Stomach (tissue), 9 donors: ENCODE data around the gene PDE8A. TPM values are rescaled to one million over a fixed set of nuclear protein-coding genes. Genes with fewer than 3 reads are reported as not detected.

Experiments used
- DNase-seq, 2 donors: peaks; one replicate each; pipeline versions ENCODE4 v3.0.0 to v3.0.0-alpha.2; 2013 to 2019
- H3K27ac ChIP-seq, 5 donors: fragments of 200-600 bp in 4 of 5; sonication (generic) in 4 of 5; one replicate each; pipeline ENCODE4 v1.5.1; 2013 to 2019; ENCODE audit warnings: mild to moderate bottlenecking in 1 of 5, moderate library complexity in 1 of 5
- H3K27me3 ChIP-seq, 3 donors: fragments of 200-600 bp; sonication (generic); one replicate each; pipeline ENCODE4 v1.5.1; 2017 to 2019; ENCODE audit warnings: mixed run types in 1 of 3
- H3K36me3 ChIP-seq, 4 donors: fragments of 200-600 bp; sonication (generic); 1 replicate in 3 of 4; 2 replicates in 1 of 4; pipeline ENCODE4 v1.5.1; 2016 to 2019
- H3K4me1 ChIP-seq, 4 donors: fragments of 200-600 bp; sonication (generic); one replicate each; pipeline ENCODE4 v1.5.1; 2016 to 2019
- H3K4me3 ChIP-seq, 4 donors: fragments of 200-600 bp; sonication (generic) in 3 of 4; one replicate each; pipeline ENCODE4 v1.5.1; 2016 to 2019; ENCODE audit warnings: mild to moderate bottlenecking in 1 of 4
- H3K9me3 ChIP-seq, 4 donors: fragments of 200-600 bp; sonication (generic); one replicate each; pipeline ENCODE4 v1.5.1; 2016 to 2019
- CTCF ChIP-seq, 7 experiments: fragments of 450-650 bp in 4 of 7; fragments of 200-600 bp in 3 of 7; sonication (generic) in 3 of 7; IDR thresholded peaks; one replicate each; pipeline ENCODE4 v1.5.1; 2016 to 2019; ENCODE audit warnings: antibody characterized with exemption in 7 of 7, control low read depth in 2 of 7, mild to moderate bottlenecking in 1 of 7
- EP300 ChIP-seq: sonication (generic); formaldehyde crosslinking; IDR thresholded peaks from one replicate; pipeline ENCODE4 v1.6.1; 2017; ENCODE audit warnings: antibody characterized with exemption
- POLR2A ChIP-seq, 4 donors: fragments of 450-650 bp; IDR thresholded peaks; one replicate each; pipeline ENCODE4 v1.6.1; 2016; ENCODE audit warnings: antibody characterized with exemption in 4 of 4, control low read depth in 2 of 4, mild to moderate bottlenecking in 1 of 4, moderate library complexity in 1 of 4
- POLR2AphosphoS5 ChIP-seq, 3 donors: sonication (generic); formaldehyde crosslinking; IDR thresholded peaks; one replicate each; pipeline ENCODE4 v1.6.1; 2016; ENCODE audit warnings: antibody characterized with exemption in 3 of 3
- WGBS, 5 donors: extraction: QIAGEN DNeasy Blood & Tissue Kit in 3 of 5; methylation state at CpG; one replicate each; pipeline versions ENCODE4 v1.1.5 to v1.1.7; 2013 to 2018; 5-methylcytosine and 5-hydroxymethylcytosine counted together
- intact Hi-C: fragments of 100-400 bp; cut with DNase I; formaldehyde crosslinking; loops from one replicate; pipeline ENCODE4 v1.15.1; 2023; ENCODE audit warnings: low total_unique reads
- polyA plus RNA-seq, 3 donors: library from polyadenylated mRNA; stranded (reverse); fragments of 200-250 nt; gene quantifications; one replicate each; pipeline ENCODE4 v1.2.3, GENCODE V29; 2013
- total RNA-seq, 5 donors: library from RNA; depleted of rRNA; stranded (reverse); fragments of >200 nt; gene quantifications; one replicate each; pipeline versions ENCODE4 v1.1.0 to v1.2.3, GENCODE V29; 2014 to 2016
- donor health status: healthy with polysubstance abuse.
- donor health status: Bipolar disorder and iron deficiency.
- donor health status: healthy.

The PDE8A gene
- total and polyA plus RNA-seq, 8 donors: 15.6 to 85.9 (median 38.3) TPM

GRCh38 chr15:84944861-84945260 is 36.8 kb upstream of the PDE8A start:
- Histone ChIP-seq H3K27ac (no peak overlapping the region), H3K9me3 (peaks cover 0 to 4% (median 0%) of the 10 kb centered on the region in 4 donors), H3K36me3 (no peaks in the 10 kb centered on the region), H3K4me1 (peaks cover 0 to 7% (median 0%) of the 10 kb centered on the region in 4 donors), H3K4me3 (no peak overlapping the region), H3K27me3 (no peaks in the 10 kb centered on the region)
- intact Hi-C loops: no loop called here
- no peak for DNase-seq
- no peak for TF ChIP-seq POLR2AphosphoS5 (IDR thresholded peaks at IDR 0.05)
- no peak for TF ChIP-seq CTCF (IDR thresholded peaks at IDR 0.05)
- TF ChIP-seq POLR2A (IDR thresholded peaks at IDR 0.05): no peak
- no peak for TF ChIP-seq EP300
- WGBS, 5 donors: 88 to 92% (median 90%) methylated on average over 11 of the region's 11 CpGs

GRCh38 chr15:84946772-84947489 is 34.7 kb upstream of the PDE8A start:
- Histone ChIP-seq H3K4me3 (no peak overlapping the region), H3K9me3 (no peaks in the 10 kb centered on the region), H3K4me1 (peaks cover 0 to 7% (median 0%) of the 10 kb centered on the region in 4 donors), H3K27ac (peak overlapping the region in 1 of 5 donors; percentile 53), H3K27me3 (no peaks in the 10 kb centered on the region), H3K36me3 (no peaks in the 10 kb centered on the region)
- no peak for TF ChIP-seq EP300
- no peak for TF ChIP-seq POLR2A (IDR thresholded peaks at IDR 0.05)
- no peak for TF ChIP-seq CTCF (IDR thresholded peaks at IDR 0.05)
- no peak for TF ChIP-seq POLR2AphosphoS5 (IDR thresholded peaks at IDR 0.05)
- WGBS, 5 donors: 74 to 89% (median 81%) methylated on average over 4 to 5 of the region's 5 CpGs
- intact Hi-C loops: no loop called here
- peak in 1 of 2 donors; percentile 49 for DNase-seq

GRCh38 chr15:84947947-84948830 is 33.5 kb upstream of the PDE8A start:
- Histone ChIP-seq H3K27me3 (no peaks in the 10 kb centered on the region), H3K36me3 (no peaks in the 10 kb centered on the region), H3K4me3 (no peak overlapping the region), H3K27ac (peak overlapping the region in 3 of 5 donors; percentile 5 to 53 (median 12)), H3K4me1 (peaks cover 0 to 7% (median 0%) of the 10 kb centered on the region in 4 donors), H3K9me3 (no peaks in the 10 kb centered on the region)
- intact Hi-C loops: no loop called here
- no peak for TF ChIP-seq CTCF (IDR thresholded peaks at IDR 0.05)
- TF ChIP-seq EP300: no peak
- TF ChIP-seq POLR2AphosphoS5 (IDR thresholded peaks at IDR 0.05): peak in 1 of 3 donors; percentile 22
- DNase-seq: peak in 1 of 2 donors; percentile 62
- 60 to 74% (median 69%) methylated on average over 4 of the region's 4 CpGs for WGBS, 5 donors

GRCh38 chr15:84949043-84949442 is 32.6 kb upstream of the PDE8A start:
- intact Hi-C loops: no loop called here
- WGBS, 5 donors: 78 to 90% (median 87%) methylated on average over 2 of the region's 2 CpGs
- Histone ChIP-seq H3K4me1 (peaks cover 0 to 7% (median 0%) of the 10 kb centered on the region in 4 donors), H3K27me3 (no peaks in the 10 kb centered on the region), H3K27ac (peak overlapping the region in 2 of 5 donors; percentile 5 to 12), H3K9me3 (no peaks in the 10 kb centered on the region), H3K36me3 (no peaks in the 10 kb centered on the region), H3K4me3 (no peak overlapping the region)
- DNase-seq: no peak
- TF ChIP-seq POLR2A (IDR thresholded peaks at IDR 0.05) (no peak), CTCF (IDR thresholded peaks at IDR 0.05) (no peak), EP300 (no peak), POLR2AphosphoS5 (IDR thresholded peaks at IDR 0.05) (no peak)
